IMR-90 (cell line): ENCODE results near the gene XPC. TPM values are rescaled to one million over a fixed set of nuclear protein-coding genes. Genes with fewer than 3 reads are reported as not detected.

Experiments used
- ATAC-seq: fragments of 200-7000 bp; cut with Tn5 transposase; 2 replicates; pipeline ENCODE4 v1.9.1; 2020; ENCODE audit warnings: low read depth, mild to moderate bottlenecking, moderate library complexity
- BruUV-seq: library from RNA; stranded (reverse); fragments of 400-500 nt; replicated peaks from 2 replicates; lab custom pipeline; 2021; lab: Mats Ljungman, UMichigan
- CTCF ChIA-PET: fragments of 300-600 bp; formaldehyde crosslinking; extraction: SDS; loops from one replicate; lab custom pipeline; 2021; ENCODE audit warnings: antibody characterized with exemption; lab: Yijun Ruan, JAX
- POLR2A ChIA-PET: fragments of 300-600 bp; sonication (Branson Sonifier 250); formaldehyde crosslinking; loops from one replicate; lab custom pipeline; 2022; ENCODE audit warnings: antibody characterized with exemption; ENCODE audit not compliant: unreplicated experiment; lab: Charles Lee
- DNase-seq: peaks from one replicate; pipeline ENCODE4 v3.0.0; 2013
- H2AFZ ChIP-seq: replicated peaks from 2 replicates; pipeline ENCODE3; 2013; ENCODE audit warnings: low read length, mild to moderate bottlenecking; ENCODE audit not compliant: poor library complexity
- H2AK5ac ChIP-seq: 2 replicates; pipeline ENCODE4 v1.6.1; 2013; ENCODE audit warnings: low read depth, low read length, inconsistent platforms
- H2AK9ac ChIP-seq: replicated peaks from 2 replicates; pipeline ENCODE3; 2013; ENCODE audit warnings: mild to moderate bottlenecking, low read depth, low read length, moderate library complexity; ENCODE audit not compliant: poor library complexity
- H2BK120ac ChIP-seq: 2 replicates; pipeline ENCODE4 v1.6.1; 2013; ENCODE audit warnings: low read depth, low read length, inconsistent platforms
- H2BK15ac ChIP-seq: 3 replicates; pipeline ENCODE4 v1.6.1; 2013; ENCODE audit warnings: low read depth, low read length, inconsistent platforms
- H2BK20ac ChIP-seq: 2 replicates; pipeline ENCODE4 v1.6.1; 2013; ENCODE audit warnings: low read depth, mild to moderate bottlenecking, inconsistent platforms, low read length, moderate library complexity
- H2BK5ac ChIP-seq: 2 replicates; pipeline ENCODE4 v1.6.1; 2013; ENCODE audit warnings: mild to moderate bottlenecking, low read depth, low read length, inconsistent platforms; ENCODE audit not compliant: poor library complexity, severe bottlenecking
- H3K14ac ChIP-seq: replicated peaks from 2 replicates; pipeline ENCODE4 v1.6.1; 2013; ENCODE audit warnings: low read depth, low read length, inconsistent platforms
- H3K18ac ChIP-seq: 2 replicates; pipeline ENCODE4 v1.6.1; 2013; ENCODE audit warnings: low read depth, low read length, control low read depth
- H3K23ac ChIP-seq: 2 replicates; pipeline ENCODE4 v1.6.1; 2013; ENCODE audit warnings: low read depth, low read length, inconsistent platforms
- H3K27ac ChIP-seq: 2 replicates; pipeline ENCODE4 v1.5.1; 2013; ENCODE audit warnings: mild to moderate bottlenecking, control low read depth, low read length; ENCODE audit not compliant: insufficient read depth
- H3K27me3 ChIP-seq: 2 replicates; pipeline ENCODE4 v1.6.1; 2013; ENCODE audit warnings: low read length; ENCODE audit not compliant: control insufficient read depth, insufficient read depth
- H3K36me3 ChIP-seq: 2 replicates; pipeline ENCODE4 v1.6.1; 2013; ENCODE audit warnings: low read length, mixed read lengths; ENCODE audit not compliant: control insufficient read depth, insufficient read depth
- H3K4ac ChIP-seq: 2 replicates; pipeline ENCODE4 v1.6.1; 2013; ENCODE audit warnings: low read depth, low read length, inconsistent platforms
- H3K4me1 ChIP-seq: 2 replicates; pipeline ENCODE4 v1.6.1; 2013; ENCODE audit warnings: low read length, mixed read lengths; ENCODE audit not compliant: control insufficient read depth, insufficient read depth
- H3K4me2 ChIP-seq: 2 replicates; pipeline ENCODE4 v1.6.1; 2013; ENCODE audit warnings: low read depth, mild to moderate bottlenecking, control low read depth, low read length, moderate library complexity
- H3K4me3 ChIP-seq: 2 replicates; pipeline ENCODE4 v1.5.1; 2013; ENCODE audit warnings: low read depth, mild to moderate bottlenecking, control low read depth, low read length, moderate library complexity; ENCODE audit not compliant: insufficient read depth
- H3K56ac ChIP-seq: 2 replicates; pipeline ENCODE4 v1.6.1; 2013; ENCODE audit warnings: low read length, inconsistent platforms; ENCODE audit not compliant: insufficient read depth; ENCODE audit errors: extremely low read depth
- H3K79me1 ChIP-seq, 2 experiments: 2 replicates each; pipeline ENCODE4 v1.6.1; 2013; ENCODE audit warnings: low read length in 2 of 2, inconsistent platforms in 1 of 2, low read depth in 1 of 2
- H3K9ac ChIP-seq: 2 replicates; pipeline ENCODE4 v1.6.1; 2013; ENCODE audit warnings: low read depth, low read length, control low read depth
- H3K9me1 ChIP-seq: 2 replicates; pipeline ENCODE4 v1.6.1; 2013; ENCODE audit warnings: low read length, inconsistent platforms; ENCODE audit not compliant: insufficient read depth
- H3K9me3 ChIP-seq: 2 replicates; pipeline ENCODE4 v1.6.1; 2013; ENCODE audit warnings: low read length; ENCODE audit not compliant: control insufficient read depth, insufficient read depth
- H4K20me1 ChIP-seq: 2 replicates; pipeline ENCODE4 v1.6.1; 2013; ENCODE audit warnings: low read length, inconsistent platforms; ENCODE audit not compliant: insufficient read depth
- H4K5ac ChIP-seq: 2 replicates; pipeline ENCODE4 v1.6.1; 2013; ENCODE audit warnings: mild to moderate bottlenecking, low read depth, low read length, control low read depth
- H4K8ac ChIP-seq, 2 experiments: 2 replicates each; pipeline ENCODE4 v1.6.1; 2013; ENCODE audit warnings: low read depth in 2 of 2, low read length in 2 of 2, control low read depth in 1 of 2, inconsistent platforms in 1 of 2
- H4K91ac ChIP-seq: 2 replicates; pipeline ENCODE4 v1.6.1; 2013; ENCODE audit warnings: low read depth, low read length, inconsistent platforms; ENCODE audit not compliant: insufficient read depth
- BHLHE40 ChIP-seq: fragments of 150-350 bp; IDR thresholded peaks from 2 replicates; pipeline ENCODE4 v1.6.1; 2016; ENCODE audit warnings: mild to moderate bottlenecking, low read depth, low read length
- CEBPB ChIP-seq: IDR thresholded peaks from 2 replicates; pipeline ENCODE4 v1.6.1; 2012; ENCODE audit warnings: low read depth, low read length, improper control_type of control experiment
- CHD1 ChIP-seq: IDR thresholded peaks from 2 replicates; pipeline ENCODE4 v1.6.1; 2012; ENCODE audit warnings: low read depth, low read length, improper control_type of control experiment
- MAZ ChIP-seq: IDR thresholded peaks from 2 replicates; pipeline ENCODE4 v1.6.1; 2012; ENCODE audit warnings: low read depth, mild to moderate bottlenecking, low read length, improper control_type of control experiment, moderate library complexity, borderline replicate concordance
- NFE2L2 ChIP-seq: fragments of 150-350 bp; IDR thresholded peaks from 2 replicates; pipeline ENCODE4 v1.6.1; 2016; ENCODE audit warnings: low read depth, mild to moderate bottlenecking, low read length
- POLR2A ChIP-seq: IDR thresholded peaks from 2 replicates; pipeline ENCODE4 v1.6.1; 2012; ENCODE audit warnings: mild to moderate bottlenecking, low read depth, low read length
- RCOR1 ChIP-seq: IDR thresholded peaks from 2 replicates; pipeline ENCODE4 v1.6.1; 2012; ENCODE audit warnings: mild to moderate bottlenecking, low read length, improper control_type of control experiment; ENCODE audit not compliant: insufficient replicate concordance
- RFX5 ChIP-seq: IDR thresholded peaks from 2 replicates; pipeline ENCODE4 v1.8.0; 2012; ENCODE audit warnings: low read depth, mild to moderate bottlenecking, low read length, moderate library complexity
- WGBS, 2 experiments: methylation state at CpG; one replicate each; pipeline versions ENCODE4 v1.1.5 to v1.1.7; 2013; ENCODE audit warnings: missing lambda C conversion rate in 2 of 2; ENCODE audit not compliant: insufficient read length in 1 of 2; ENCODE audit errors: extremely low coverage in 2 of 2; 5-methylcytosine and 5-hydroxymethylcytosine counted together
- dilution Hi-C: fragments of 300-500 bp; cut with HindIII; formaldehyde crosslinking; loops from one replicate; pipeline ENCODE4 v1.14.3; 2018; ENCODE audit warnings: low sequenced_read_pairs; ENCODE audit not compliant: unreplicated experiment
- in situ Hi-C: fragments of 300-500 bp; cut with MboI; formaldehyde crosslinking; loops from 3 replicates; pipeline ENCODE4 v1.14.3; 2019; ENCODE audit warnings: low sequenced_read_pairs, inconsistent platforms, mixed read lengths
- intact Hi-C: fragments of 100-400 bp; cut with micrococcal nuclease; formaldehyde crosslinking; loops from 2 replicates; pipeline ENCODE4 v1.10.0; 2022
- polyA plus RNA-seq, 3 experiments: library from polyadenylated mRNA; depleted of rRNA; stranded (reverse); fragments of >200 nt; gene quantifications; 2 replicates each; pipeline ENCODE4 v1.2.3, GENCODE V29; 2012; ENCODE audit warnings: low replicate concordance in 1 of 3
- total RNA-seq: library from RNA; depleted of rRNA; stranded (reverse); fragments of >200 nt; gene quantifications from 2 replicates; pipeline ENCODE4 v1.2.3, GENCODE V29; 2012
- TF ChIP-seq, protein P1 (sequence below): conservative IDR thresholded peaks from 2 replicates; pipeline ENCODE4 v1.5.1; 2012; ENCODE audit warnings: mild to moderate bottlenecking, low read depth, low read length, improper control_type of control experiment
- TF ChIP-seq, protein P2 (sequence below): fragments of 150-350 bp; IDR thresholded peaks from 2 replicates; pipeline ENCODE4 v1.6.1; 2016; ENCODE audit warnings: low read depth, mild to moderate bottlenecking, low read length, moderate library complexity, borderline replicate concordance

The XPC gene
- total and polyA plus RNA-seq, 2 of the 4 experiments (the other 2 are of a cell fraction) = 30.9 to 48.8 TPM

DNA sequence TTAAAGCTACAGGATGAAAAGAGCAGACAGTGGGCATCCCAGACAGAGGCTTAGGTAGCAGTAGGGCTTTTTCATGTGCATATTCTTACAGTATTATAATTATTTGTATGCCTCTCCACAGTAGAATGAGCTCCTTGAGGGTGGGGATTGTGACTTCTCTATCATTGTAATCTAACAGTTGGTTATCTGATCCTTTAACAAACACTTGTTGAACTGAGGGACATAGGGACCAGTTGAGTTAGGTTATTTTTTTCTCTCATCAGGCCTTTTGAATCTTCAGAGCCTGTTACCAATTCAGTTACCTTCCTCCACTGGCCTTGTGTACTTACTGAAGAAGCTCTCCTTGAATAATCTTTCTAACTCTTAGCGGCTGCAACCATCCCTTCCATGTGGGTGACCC is 1.4 kb upstream of the XPC start:
- CTCF ChIA-PET = no interaction called here
- no peak overlapping the region for H2BK20ac ChIP-seq
- H4K20me1 ChIP-seq = peaks cover 7% of the 10 kb centered on the region; the same call in 1 of the 2 replicates
- no peak overlapping the region for H3K14ac ChIP-seq
- H3K23ac ChIP-seq = no peak overlapping the region
- H3K4me1 ChIP-seq = peaks cover 3% of the 10 kb centered on the region
- H3K18ac ChIP-seq = no peak overlapping the region
- H2AFZ ChIP-seq = no peak overlapping the region
- dilution Hi-C loops (no loop called here), intact Hi-C loops (loop anchor here (5.0 kb wide), 1 partner anchor 282 kb away; no protein-coding TSS in a partner anchor), in situ Hi-C loops (no loop called here)
- no peak overlapping the region for H4K91ac ChIP-seq
- H3K4me3 ChIP-seq = no peak overlapping the region
- no peak overlapping the region for H2BK120ac ChIP-seq
- H3K9me1 ChIP-seq = no peaks in the 10 kb centered on the region; the same call in 1 of the 2 replicates
- no peak for DNase-seq
- BruUV-seq = no TSS peak
- no peaks in the 10 kb centered on the region for H3K9me3 ChIP-seq
- no peak overlapping the region for H4K8ac ChIP-seq
- no peak overlapping the region for H3K56ac ChIP-seq
- H2AK9ac ChIP-seq = no peak overlapping the region
- TF ChIP-seq NFE2L2 = no peak
- TF ChIP-seq MAZ = no peak
- no peak for TF ChIP-seq CHD1
- TF ChIP-seq, protein P1, sequence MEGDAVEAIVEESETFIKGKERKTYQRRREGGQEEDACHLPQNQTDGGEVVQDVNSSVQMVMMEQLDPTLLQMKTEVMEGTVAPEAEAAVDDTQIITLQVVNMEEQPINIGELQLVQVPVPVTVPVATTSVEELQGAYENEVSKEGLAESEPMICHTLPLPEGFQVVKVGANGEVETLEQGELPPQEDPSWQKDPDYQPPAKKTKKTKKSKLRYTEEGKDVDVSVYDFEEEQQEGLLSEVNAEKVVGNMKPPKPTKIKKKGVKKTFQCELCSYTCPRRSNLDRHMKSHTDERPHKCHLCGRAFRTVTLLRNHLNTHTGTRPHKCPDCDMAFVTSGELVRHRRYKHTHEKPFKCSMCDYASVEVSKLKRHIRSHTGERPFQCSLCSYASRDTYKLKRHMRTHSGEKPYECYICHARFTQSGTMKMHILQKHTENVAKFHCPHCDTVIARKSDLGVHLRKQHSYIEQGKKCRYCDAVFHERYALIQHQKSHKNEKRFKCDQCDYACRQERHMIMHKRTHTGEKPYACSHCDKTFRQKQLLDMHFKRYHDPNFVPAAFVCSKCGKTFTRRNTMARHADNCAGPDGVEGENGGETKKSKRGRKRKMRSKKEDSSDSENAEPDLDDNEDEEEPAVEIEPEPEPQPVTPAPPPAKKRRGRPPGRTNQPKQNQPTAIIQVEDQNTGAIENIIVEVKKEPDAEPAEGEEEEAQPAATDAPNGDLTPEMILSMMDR = no peak
- TF ChIP-seq, protein P2, sequence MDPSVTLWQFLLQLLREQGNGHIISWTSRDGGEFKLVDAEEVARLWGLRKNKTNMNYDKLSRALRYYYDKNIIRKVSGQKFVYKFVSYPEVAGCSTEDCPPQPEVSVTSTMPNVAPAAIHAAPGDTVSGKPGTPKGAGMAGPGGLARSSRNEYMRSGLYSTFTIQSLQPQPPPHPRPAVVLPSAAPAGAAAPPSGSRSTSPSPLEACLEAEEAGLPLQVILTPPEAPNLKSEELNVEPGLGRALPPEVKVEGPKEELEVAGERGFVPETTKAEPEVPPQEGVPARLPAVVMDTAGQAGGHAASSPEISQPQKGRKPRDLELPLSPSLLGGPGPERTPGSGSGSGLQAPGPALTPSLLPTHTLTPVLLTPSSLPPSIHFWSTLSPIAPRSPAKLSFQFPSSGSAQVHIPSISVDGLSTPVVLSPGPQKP = no peak
- no peak for TF ChIP-seq BHLHE40
- no peak for TF ChIP-seq CEBPB
- no peak for TF ChIP-seq RFX5
- no peak for TF ChIP-seq POLR2A
- TF ChIP-seq RCOR1 = no peak
- H3K27me3 ChIP-seq = no peaks in the 10 kb centered on the region
- H2BK15ac ChIP-seq = no peak overlapping the region
- H3K36me3 ChIP-seq = peaks cover 5% of the 10 kb centered on the region
- no peak overlapping the region for H3K4me2 ChIP-seq
- H3K4ac ChIP-seq = no peak overlapping the region
- no CpG with 5 or more reads among the region's 1 CpG for WGBS, 2 experiments
- no peak overlapping the region for H2BK5ac ChIP-seq
- H2AK5ac ChIP-seq = no peak overlapping the region
- H3K79me1 ChIP-seq = peaks cover 25 to 49% of the 10 kb centered on the region in 2 experiments
- POLR2A ChIA-PET = no interaction called here
- no peak overlapping the region for H3K27ac ChIP-seq
- no peak for ATAC-seq
- no peak overlapping the region for H3K9ac ChIP-seq
- no peak overlapping the region for H4K5ac ChIP-seq
